ENCODE results near the gene POC1B. TPM values are rescaled to one million over a fixed set of nuclear protein-coding genes. Genes with fewer than 3 reads are reported as not detected.

POC1B gene
- total and polyA plus RNA-seq, 2 donors (not counting 3 experiments of a cell fraction or from before 2014, with no cell fraction given): 7.1 to 18.2 TPM

GRCh38 chr12:89501793-89502192, 24.1 kb downstream of the POC1B start:
- Histone ChIP-seq H2AFZ (ENCODE audit: low read depth, low read length) (no peak overlapping the region), H3K4me3 (replicated peaks in 1 of 3; ENCODE audit: insufficient read depth in 1 of 3, low read depth in 1 of 3, low read length in 3 of 3) (no peak overlapping the region), H3K27ac (ENCODE audit: insufficient read depth, low read depth, low read length) (no peak overlapping the region), H3K4me1 (ENCODE audit: control insufficient read depth, extremely low read depth, insufficient read depth, low read length) (peaks cover 7% of the 10 kb centered on the region), H4K20me1 (replicated peaks; ENCODE audit: control insufficient read depth, extremely low read depth, insufficient read depth, low read length) (no peaks in the 10 kb centered on the region), H3K4me2 (ENCODE audit: insufficient read depth, low read length) (no peak overlapping the region), H3K9ac (replicated peaks; ENCODE audit: extremely low read depth, insufficient read depth, low read length) (no peak overlapping the region), H3K9me3 (replicated peaks; ENCODE audit: control insufficient read depth, insufficient read depth, low read length) (no peaks in the 10 kb centered on the region), H3K79me2 (ENCODE audit: control insufficient read depth, insufficient read depth, low read length) (no peaks in the 10 kb centered on the region), H3K9me1 (replicated peaks; ENCODE audit: control insufficient read depth, extremely low read depth, insufficient read depth, low read length) (no peaks in the 10 kb centered on the region), H3K36me3 (ENCODE audit: control insufficient read depth in 2 of 2, extremely low read depth in 1 of 2, insufficient read depth in 2 of 2, low read length in 2 of 2) (no peaks in the 10 kb centered on the region), H3K27me3 (ENCODE audit: control insufficient read depth in 2 of 2, insufficient read depth in 2 of 2, low read length in 2 of 2) (no peaks in the 10 kb centered on the region)
- no TSS peak for BruUV-seq (replicated peaks)
- no peak for TF ChIP-seq FOS (IDR thresholded peaks at IDR 0.05; ENCODE audit: borderline replicate concordance, insufficient read depth, low read length)
- TF ChIP-seq EZH2 (IDR thresholded peaks at IDR 0.05; ENCODE audit: borderline replicate concordance, low read depth, low read length, severe bottlenecking): no peak
- no peak for TF ChIP-seq POLR2A (IDR thresholded peaks at IDR 0.05; ENCODE audit: low read depth, low read length)
- TF ChIP-seq MYC (IDR thresholded peaks at IDR 0.05; ENCODE audit: low read depth, low read length): no peak
- no peak for TF ChIP-seq GATA2 (IDR thresholded peaks at IDR 0.05; ENCODE audit: insufficient read depth, insufficient read length, low read depth, low read length)
- TF ChIP-seq, protein P1, sequence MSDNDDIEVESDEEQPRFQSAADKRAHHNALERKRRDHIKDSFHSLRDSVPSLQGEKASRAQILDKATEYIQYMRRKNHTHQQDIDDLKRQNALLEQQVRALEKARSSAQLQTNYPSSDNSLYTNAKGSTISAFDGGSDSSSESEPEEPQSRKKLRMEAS (IDR thresholded peaks at IDR 0.05; ENCODE audit: insufficient read depth, insufficient read length): no peak
- no peak for TF ChIP-seq JUN (IDR thresholded peaks at IDR 0.05; ENCODE audit: borderline replicate concordance, insufficient read depth, insufficient read length, low read depth)
- no peak for TF ChIP-seq CTCF (IDR thresholded peaks at IDR 0.05; ENCODE audit: extremely low read depth in 1 of 2, insufficient read depth in 1 of 2, low read depth in 1 of 2, low read length in 2 of 2)
- no peak for TF ChIP-seq POLR2AphosphoS5 (IDR thresholded peaks at IDR 0.05; ENCODE audit: insufficient read depth, low read depth, low read length)
- ChIA-PET CTCF (no interaction called here), POLR2A (no interaction called here)
- FAIRE-seq (no peak), DNase-seq (ENCODE audit: low read depth, low spot score) (no peak)
- intact Hi-C loops (cut with micrococcal nuclease): no loop called here
- dilution Hi-C loops (cut with MboI; ENCODE audit: extremely low pct_ligation_motif_present, low sequenced_read_pairs): no loop called here

All from endothelial cell of umbilical vein (primary cell).